ENCODE measurements around the gene LAMA4. TPM values are rescaled to one million over a fixed set of nuclear protein-coding genes. Genes with fewer than 3 reads are reported as not detected.

LAMA4 gene
- polyA plus RNA-seq, 2 of the 4 experiments (the other 2 are of a cell fraction), result 1.0 to 3.1 TPM

DNA sequence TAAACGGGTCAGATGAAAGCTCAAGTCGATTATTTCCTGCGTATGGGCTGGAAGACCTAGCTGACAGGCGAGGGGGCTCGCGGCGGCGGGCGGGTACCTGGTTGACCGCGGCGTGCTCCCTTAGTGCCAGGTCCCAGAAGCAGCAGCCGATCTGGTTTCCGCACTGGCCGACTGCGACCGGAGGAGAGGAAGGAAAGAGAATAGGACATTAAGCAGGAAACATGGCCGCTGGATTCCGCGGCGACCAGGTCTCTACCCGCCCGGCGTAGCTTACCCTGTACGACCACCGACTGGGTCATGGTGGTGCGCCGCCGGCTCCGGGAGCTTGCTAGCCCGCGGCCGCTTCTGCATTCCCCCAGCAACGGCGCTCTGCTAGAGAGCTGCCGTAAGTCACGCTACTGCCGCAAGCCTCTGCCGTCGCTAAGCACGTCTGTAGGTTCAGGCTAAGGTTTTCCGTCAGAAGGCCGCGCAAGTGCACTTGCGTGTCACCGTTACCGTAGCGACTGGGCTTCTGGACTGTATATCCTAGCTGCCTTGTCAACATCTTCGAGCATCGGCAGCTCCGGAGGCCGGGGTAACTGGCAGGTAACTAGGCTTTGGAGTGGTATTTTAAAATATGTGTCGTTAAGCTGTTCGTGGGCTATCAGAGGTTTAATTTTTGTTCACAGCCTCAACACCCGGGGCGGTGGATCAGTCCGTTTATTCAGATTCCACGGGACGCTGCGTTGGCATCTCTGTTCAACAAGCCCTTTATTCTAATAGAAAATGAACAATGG, 167.0 kb downstream of the LAMA4 start, which contains the start of the genes FAM229B and TUBE1:
Gene FAM229B (plus strand): TSS at position 456 of the 776 bp plus-strand sequence. CDS start 11,693 bp downstream, outside the sequence.
Gene TUBE1 (minus strand): TSS at position 347 of the 776 bp plus-strand sequence. CDS start 48 bp downstream, at position 299.
- CTCF ChIA-PET, result interaction anchor here (0.6 to 3.2 kb wide), 13 partner anchors 8 to 1737 kb away, joined by 3 to 34 read pairs (median 4); no protein-coding TSS in a partner anchor
- DNase-seq (ENCODE audit: low read depth in 1 of 2, low spot score in 1 of 2) (peak; percentile 39 to 95), FAIRE-seq (no peak), ATAC-seq (peak; percentile 95 to 96)
- Histone ChIP-seq H3K4me3 (peak within 1 kb of the TSS; percentile 80), H3K4me1 (peaks cover 6% of the 10 kb centered on the region; the same call in 2 of the 3 replicates), H3K4me2 (peak within 1 kb of the TSS; percentile 81), H3K27ac (peak within 1 kb of the TSS; percentile 84 to 90), H3K9me3 (no peaks in the 10 kb centered on the region)
- 2% methylated on average over 31 of the region's 60 CpGs for whole genome bisulfite sequencing (ENCODE audit: missing lambda C conversion rate)
- POLR2A ChIA-PET, result interaction anchor here (0.6 kb wide), 1 partner anchor 812 kb away, joined by 3 read pairs; no protein-coding TSS in a partner anchor
- TF ChIP-seq EHMT2 (IDR thresholded peaks at IDR 0.05; ENCODE audit: low read depth) (no peak), MAZ (IDR thresholded peaks at IDR 0.05; ENCODE audit: borderline replicate concordance, low read depth, low read length) (no peak), NPAS2 (CRISPR knock-in tag; IDR thresholded peaks at IDR 0.05; ENCODE audit: borderline replicate concordance) (no peak), SMC3 (IDR thresholded peaks at IDR 0.05) (no peak), POLR2A (IDR thresholded peaks at IDR 0.05; ENCODE audit: low read length) (peak; percentile 61)
- TF ChIP-seq, protein P1, sequence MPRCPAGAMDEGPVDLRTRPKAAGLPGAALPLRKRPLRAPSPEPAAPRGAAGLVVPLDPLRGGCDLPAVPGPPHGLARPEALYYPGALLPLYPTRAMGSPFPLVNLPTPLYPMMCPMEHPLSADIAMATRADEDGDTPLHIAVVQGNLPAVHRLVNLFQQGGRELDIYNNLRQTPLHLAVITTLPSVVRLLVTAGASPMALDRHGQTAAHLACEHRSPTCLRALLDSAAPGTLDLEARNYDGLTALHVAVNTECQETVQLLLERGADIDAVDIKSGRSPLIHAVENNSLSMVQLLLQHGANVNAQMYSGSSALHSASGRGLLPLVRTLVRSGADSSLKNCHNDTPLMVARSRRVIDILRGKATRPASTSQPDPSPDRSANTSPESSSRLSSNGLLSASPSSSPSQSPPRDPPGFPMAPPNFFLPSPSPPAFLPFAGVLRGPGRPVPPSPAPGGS (IDR thresholded peaks at IDR 0.05), result peak; percentile 53; the same call in 1 of the 3 replicates
- TF ChIP-seq, protein P2, sequence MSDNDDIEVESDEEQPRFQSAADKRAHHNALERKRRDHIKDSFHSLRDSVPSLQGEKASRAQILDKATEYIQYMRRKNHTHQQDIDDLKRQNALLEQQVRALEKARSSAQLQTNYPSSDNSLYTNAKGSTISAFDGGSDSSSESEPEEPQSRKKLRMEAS (IDR thresholded peaks at IDR 0.05), result 0 out of 2 replicates have a peak, but pooled peaks have one; percentile 56

DNA sequence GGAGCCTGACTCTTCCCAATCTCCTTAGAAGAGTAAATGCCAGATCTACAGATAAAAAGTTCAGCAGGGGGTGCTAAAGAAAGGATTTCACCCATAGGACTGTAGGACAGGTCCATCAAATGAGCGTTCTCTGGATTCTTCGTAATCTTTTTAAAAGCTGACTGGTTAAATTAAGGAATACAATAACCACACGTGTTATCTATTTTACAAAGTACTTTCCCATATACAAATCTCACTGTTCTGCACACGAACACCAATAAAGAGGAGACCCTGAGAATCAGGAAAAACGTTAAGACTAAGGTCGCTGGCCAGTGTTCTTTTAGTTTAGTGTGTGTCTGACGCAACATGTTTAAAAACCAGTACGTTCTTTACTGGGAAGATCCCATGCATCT, 167.6 kb downstream of the LAMA4 start:
- Histone ChIP-seq H3K4me1 (peaks cover 6% of the 10 kb centered on the region; the same call in 2 of the 3 replicates), H3K4me2 (peak overlapping the region; percentile 81), H3K9me3 (no peaks in the 10 kb centered on the region), H3K27ac (peak overlapping the region; percentile 84 to 90), H3K4me3 (peak overlapping the region; percentile 80)
- peak; percentile 84 to 88 for ATAC-seq
- peak; percentile 51 to 53 for DNase-seq (ENCODE audit: low read depth in 1 of 2, low spot score in 1 of 2)
- ChIA-PET CTCF (interaction anchor here (0.7 to 3.2 kb wide), 13 partner anchors 9 to 1842 kb away, joined by 3 to 34 read pairs (median 4); no protein-coding TSS in a partner anchor), POLR2A (no interaction called here)
- no peak for FAIRE-seq
- 2% methylated on average over 8 of the region's 8 CpGs for whole genome bisulfite sequencing (ENCODE audit: missing lambda C conversion rate)
- TF ChIP-seq CEBPB (IDR thresholded peaks at IDR 0.05), result peak; percentile 14 to 29; a peak in 1 of 4 replicates
- peak; percentile 24 to 28; a peak in 2 of 5 replicates for TF ChIP-seq RAD21 (conservative IDR thresholded peaks at IDR 0.05 in 1 of 2, IDR thresholded peaks at IDR 0.05 in 1 of 2)
- no peak for TF ChIP-seq ESRRA (IDR thresholded peaks at IDR 0.05; ENCODE audit: borderline replicate concordance, low read length)
- TF ChIP-seq, protein P3, sequence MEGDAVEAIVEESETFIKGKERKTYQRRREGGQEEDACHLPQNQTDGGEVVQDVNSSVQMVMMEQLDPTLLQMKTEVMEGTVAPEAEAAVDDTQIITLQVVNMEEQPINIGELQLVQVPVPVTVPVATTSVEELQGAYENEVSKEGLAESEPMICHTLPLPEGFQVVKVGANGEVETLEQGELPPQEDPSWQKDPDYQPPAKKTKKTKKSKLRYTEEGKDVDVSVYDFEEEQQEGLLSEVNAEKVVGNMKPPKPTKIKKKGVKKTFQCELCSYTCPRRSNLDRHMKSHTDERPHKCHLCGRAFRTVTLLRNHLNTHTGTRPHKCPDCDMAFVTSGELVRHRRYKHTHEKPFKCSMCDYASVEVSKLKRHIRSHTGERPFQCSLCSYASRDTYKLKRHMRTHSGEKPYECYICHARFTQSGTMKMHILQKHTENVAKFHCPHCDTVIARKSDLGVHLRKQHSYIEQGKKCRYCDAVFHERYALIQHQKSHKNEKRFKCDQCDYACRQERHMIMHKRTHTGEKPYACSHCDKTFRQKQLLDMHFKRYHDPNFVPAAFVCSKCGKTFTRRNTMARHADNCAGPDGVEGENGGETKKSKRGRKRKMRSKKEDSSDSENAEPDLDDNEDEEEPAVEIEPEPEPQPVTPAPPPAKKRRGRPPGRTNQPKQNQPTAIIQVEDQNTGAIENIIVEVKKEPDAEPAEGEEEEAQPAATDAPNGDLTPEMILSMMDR (IDR thresholded peaks at IDR 0.05), result peak; percentile 43
- no peak for TF ChIP-seq EHF (CRISPR knock-in tag; IDR thresholded peaks at IDR 0.05)

DNA sequence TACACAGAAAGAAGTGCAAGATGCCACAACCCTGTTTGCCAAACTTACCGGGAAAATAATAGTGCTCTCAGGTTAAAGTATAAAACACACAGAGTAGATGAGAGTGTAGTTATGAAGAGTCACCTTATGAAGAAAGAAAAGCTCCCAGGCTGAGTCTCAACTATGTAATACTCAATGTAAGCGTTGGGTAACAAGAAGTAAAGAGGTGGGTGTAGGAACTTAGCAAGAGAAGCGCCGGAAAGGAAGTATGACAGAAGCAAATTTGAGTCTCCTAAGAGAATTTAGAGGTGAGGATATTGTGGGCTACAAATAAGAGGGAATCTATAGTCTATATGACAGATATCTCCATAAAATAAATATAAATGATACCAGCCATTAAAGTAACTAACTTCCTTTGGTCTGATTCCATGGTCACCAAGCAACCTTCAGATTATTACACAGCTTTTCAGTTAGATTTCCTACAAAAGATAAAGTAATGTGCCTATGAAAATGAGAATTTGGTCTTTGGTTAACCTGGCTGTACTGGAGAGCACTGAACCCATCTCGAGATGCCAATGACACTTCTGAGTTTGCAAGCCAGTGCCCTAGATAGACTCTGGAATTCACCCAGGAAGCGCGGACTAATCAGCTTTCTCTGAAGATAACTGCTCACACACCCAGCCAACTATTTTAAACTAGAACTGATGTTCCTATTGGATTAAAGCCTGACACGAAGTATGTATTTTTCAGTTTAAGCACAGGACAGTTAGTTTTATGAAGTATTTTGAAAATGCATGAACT, 168.9 kb downstream of the LAMA4 start:
- 78% methylated on average over 8 of the region's 8 CpGs for WGBS (ENCODE audit: missing lambda C conversion rate)
- Histone ChIP-seq H3K4me1 (peaks cover 6% of the 10 kb centered on the region; the same call in 2 of the 3 replicates), H3K4me3 (no peak overlapping the region), H3K4me2 (peak overlapping the region; percentile 81; the same call in 2 of the 3 replicates), H3K27ac (no peak overlapping the region), H3K9me3 (no peaks in the 10 kb centered on the region)
- POLR2A ChIA-PET, result no interaction called here
- no peak for TF ChIP-seq HDAC2 (IDR thresholded peaks at IDR 0.05)
- TF ChIP-seq, protein P4, sequence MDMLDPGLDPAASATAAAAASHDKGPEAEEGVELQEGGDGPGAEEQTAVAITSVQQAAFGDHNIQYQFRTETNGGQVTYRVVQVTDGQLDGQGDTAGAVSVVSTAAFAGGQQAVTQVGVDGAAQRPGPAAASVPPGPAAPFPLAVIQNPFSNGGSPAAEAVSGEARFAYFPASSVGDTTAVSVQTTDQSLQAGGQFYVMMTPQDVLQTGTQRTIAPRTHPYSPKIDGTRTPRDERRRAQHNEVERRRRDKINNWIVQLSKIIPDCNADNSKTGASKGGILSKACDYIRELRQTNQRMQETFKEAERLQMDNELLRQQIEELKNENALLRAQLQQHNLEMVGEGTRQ (IDR thresholded peaks at IDR 0.05), result no peak
- no peak for DNase-seq (ENCODE audit: low read depth in 1 of 2, low spot score in 1 of 2)
- FAIRE-seq, result no peak
- CTCF ChIA-PET, result interaction anchor here (0.8 to 3.2 kb wide), 6 partner anchors 9 to 1844 kb away, joined by 3 to 34 read pairs (median 6); no protein-coding TSS in a partner anchor
- no peak for ATAC-seq

All from A549 (cell line).